HL-60 (cell line): ENCODE data around the gene AGBL4.

Source experiments
- DNase-seq, 2 experiments: peaks; one replicate each; pipeline ENCODE4 v3.0.0-alpha.2; 2010 to 2020; ENCODE audit warnings: low read depth in 1 of 2, low spot score in 1 of 2
- H3K27ac ChIP-seq: fragments of 250-450 bp; sonication (Bioruptor Pico); replicated peaks from 2 replicates; pipeline ENCODE4 v1.5.1; 2020; ENCODE audit warnings: mild to moderate bottlenecking, moderate library complexity
- H3K27me3 ChIP-seq: fragments of 250-450 bp; sonication (Bioruptor Pico); 2 replicates; pipeline ENCODE4 v1.5.1; 2021; ENCODE audit warnings: mild to moderate bottlenecking, moderate library complexity; ENCODE audit not compliant: insufficient read depth, poor library complexity, severe bottlenecking
- H3K4me3 ChIP-seq: replicated peaks from 2 replicates; pipeline ENCODE4 v1.5.1; 2011; ENCODE audit warnings: mild to moderate bottlenecking, control low read depth, low read length; ENCODE audit not compliant: insufficient read depth
- GABPA ChIP-seq: IDR thresholded peaks from 2 replicates; pipeline ENCODE4 v1.6.1; 2012; ENCODE audit warnings: low read depth
- POLR2AphosphoS5 ChIP-seq: IDR thresholded peaks from 2 replicates; pipeline ENCODE4 v1.6.1; 2012; ENCODE audit warnings: low read depth
- SPI1 ChIP-seq: IDR thresholded peaks from 2 replicates; pipeline ENCODE4 v1.6.1; 2012; ENCODE audit warnings: low read depth, mild to moderate bottlenecking, borderline replicate concordance
- TF ChIP-seq, protein P1 (sequence below): IDR thresholded peaks from one replicate; pipeline ENCODE4 v1.5.1; 2011; ENCODE audit warnings: low read length, control low read depth, inconsistent platforms; ENCODE audit not compliant: insufficient read depth
- TF ChIP-seq, protein P2 (sequence below): IDR thresholded peaks from 2 replicates; pipeline ENCODE4 v1.6.1; 2012; ENCODE audit warnings: low read depth; ENCODE audit not compliant: insufficient replicate concordance

Gene AGBL4

DNA sequence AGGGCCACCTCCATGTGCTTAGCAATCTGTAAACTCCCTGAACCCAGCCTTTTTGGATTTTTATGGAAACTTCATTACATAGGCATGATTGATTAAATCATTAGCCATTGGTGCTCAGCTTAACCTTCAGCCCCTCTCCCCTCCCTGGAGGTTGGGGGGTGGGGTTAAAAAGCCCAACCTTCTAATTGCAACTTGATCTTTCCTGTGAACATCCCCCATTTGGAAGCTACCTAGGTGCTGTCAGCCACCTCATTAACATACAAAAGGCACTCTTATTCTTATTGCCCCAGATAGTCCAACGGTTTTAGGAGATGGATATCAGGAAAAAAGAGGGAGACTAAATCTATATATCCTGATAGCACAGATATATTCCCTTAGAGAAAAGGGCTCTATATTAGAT lies 823.0 kb downstream of the AGBL4 start:
- Histone ChIP-seq H3K27me3 (no peaks in the 10 kb centered on the region), H3K4me3 (no peak overlapping the region), H3K27ac (no peak overlapping the region)
- no peak for DNase-seq
- no peak for TF ChIP-seq POLR2AphosphoS5
- TF ChIP-seq GABPA = no peak
- TF ChIP-seq SPI1 = no peak
- TF ChIP-seq, protein P1, sequence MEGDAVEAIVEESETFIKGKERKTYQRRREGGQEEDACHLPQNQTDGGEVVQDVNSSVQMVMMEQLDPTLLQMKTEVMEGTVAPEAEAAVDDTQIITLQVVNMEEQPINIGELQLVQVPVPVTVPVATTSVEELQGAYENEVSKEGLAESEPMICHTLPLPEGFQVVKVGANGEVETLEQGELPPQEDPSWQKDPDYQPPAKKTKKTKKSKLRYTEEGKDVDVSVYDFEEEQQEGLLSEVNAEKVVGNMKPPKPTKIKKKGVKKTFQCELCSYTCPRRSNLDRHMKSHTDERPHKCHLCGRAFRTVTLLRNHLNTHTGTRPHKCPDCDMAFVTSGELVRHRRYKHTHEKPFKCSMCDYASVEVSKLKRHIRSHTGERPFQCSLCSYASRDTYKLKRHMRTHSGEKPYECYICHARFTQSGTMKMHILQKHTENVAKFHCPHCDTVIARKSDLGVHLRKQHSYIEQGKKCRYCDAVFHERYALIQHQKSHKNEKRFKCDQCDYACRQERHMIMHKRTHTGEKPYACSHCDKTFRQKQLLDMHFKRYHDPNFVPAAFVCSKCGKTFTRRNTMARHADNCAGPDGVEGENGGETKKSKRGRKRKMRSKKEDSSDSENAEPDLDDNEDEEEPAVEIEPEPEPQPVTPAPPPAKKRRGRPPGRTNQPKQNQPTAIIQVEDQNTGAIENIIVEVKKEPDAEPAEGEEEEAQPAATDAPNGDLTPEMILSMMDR = no peak
- TF ChIP-seq, protein P2, sequence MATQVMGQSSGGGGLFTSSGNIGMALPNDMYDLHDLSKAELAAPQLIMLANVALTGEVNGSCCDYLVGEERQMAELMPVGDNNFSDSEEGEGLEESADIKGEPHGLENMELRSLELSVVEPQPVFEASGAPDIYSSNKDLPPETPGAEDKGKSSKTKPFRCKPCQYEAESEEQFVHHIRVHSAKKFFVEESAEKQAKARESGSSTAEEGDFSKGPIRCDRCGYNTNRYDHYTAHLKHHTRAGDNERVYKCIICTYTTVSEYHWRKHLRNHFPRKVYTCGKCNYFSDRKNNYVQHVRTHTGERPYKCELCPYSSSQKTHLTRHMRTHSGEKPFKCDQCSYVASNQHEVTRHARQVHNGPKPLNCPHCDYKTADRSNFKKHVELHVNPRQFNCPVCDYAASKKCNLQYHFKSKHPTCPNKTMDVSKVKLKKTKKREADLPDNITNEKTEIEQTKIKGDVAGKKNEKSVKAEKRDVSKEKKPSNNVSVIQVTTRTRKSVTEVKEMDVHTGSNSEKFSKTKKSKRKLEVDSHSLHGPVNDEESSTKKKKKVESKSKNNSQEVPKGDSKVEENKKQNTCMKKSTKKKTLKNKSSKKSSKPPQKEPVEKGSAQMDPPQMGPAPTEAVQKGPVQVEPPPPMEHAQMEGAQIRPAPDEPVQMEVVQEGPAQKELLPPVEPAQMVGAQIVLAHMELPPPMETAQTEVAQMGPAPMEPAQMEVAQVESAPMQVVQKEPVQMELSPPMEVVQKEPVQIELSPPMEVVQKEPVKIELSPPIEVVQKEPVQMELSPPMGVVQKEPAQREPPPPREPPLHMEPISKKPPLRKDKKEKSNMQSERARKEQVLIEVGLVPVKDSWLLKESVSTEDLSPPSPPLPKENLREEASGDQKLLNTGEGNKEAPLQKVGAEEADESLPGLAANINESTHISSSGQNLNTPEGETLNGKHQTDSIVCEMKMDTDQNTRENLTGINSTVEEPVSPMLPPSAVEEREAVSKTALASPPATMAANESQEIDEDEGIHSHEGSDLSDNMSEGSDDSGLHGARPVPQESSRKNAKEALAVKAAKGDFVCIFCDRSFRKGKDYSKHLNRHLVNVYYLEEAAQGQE = no peak

DNA sequence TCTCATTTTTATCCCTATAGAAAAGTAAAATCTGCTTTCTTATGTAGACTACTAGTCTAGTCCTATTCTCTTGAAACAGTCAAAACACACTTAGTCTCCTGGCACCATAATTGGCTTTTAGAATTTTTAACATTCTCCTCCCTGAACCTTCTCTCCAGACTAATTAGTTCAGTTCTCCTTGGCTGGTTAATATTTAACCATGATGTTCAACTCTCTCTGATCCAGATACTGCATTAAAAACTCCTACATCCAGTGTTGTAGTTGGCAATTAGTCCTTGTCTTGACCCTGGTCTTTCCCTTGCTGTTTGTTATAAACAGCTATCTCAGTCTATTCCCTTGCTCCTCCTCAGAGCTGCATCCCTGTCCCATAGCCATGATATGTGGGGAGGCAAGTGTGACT lies 824.2 kb downstream of the AGBL4 start:
- DNase-seq = no peak
- Histone ChIP-seq H3K4me3 (no peak overlapping the region), H3K27me3 (no peaks in the 10 kb centered on the region), H3K27ac (no peak overlapping the region)
- TF ChIP-seq, protein P1 = no peak

DNA sequence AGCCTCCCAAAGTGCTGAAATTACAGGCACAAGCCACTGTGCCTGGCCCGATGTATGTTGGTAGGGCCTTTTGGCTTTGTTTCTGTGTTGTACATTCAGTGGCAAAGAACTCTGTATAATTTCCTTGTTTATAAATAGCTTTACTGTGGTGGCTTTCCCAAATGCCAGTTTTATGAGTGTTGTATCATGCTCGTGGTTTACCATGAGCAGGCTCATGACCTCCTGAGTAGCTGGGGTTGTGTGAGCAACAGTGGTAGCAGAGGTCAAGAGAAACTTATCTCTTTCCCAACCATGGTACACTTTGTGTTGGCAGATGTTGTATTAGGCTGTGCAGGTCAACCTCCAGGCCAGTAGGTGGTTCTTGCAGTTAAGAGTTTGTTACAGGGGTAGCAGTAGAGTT lies 826.7 kb downstream of the AGBL4 start:
- H3K27ac ChIP-seq = no peak overlapping the region
- H3K4me3 ChIP-seq = no peak overlapping the region
- H3K27me3 ChIP-seq = no peaks in the 10 kb centered on the region
- no peak for DNase-seq
- TF ChIP-seq POLR2AphosphoS5 (no peak), SPI1 (no peak), GABPA (no peak)
- TF ChIP-seq, protein P2 = no peak
- TF ChIP-seq, protein P1 = no peak

DNA sequence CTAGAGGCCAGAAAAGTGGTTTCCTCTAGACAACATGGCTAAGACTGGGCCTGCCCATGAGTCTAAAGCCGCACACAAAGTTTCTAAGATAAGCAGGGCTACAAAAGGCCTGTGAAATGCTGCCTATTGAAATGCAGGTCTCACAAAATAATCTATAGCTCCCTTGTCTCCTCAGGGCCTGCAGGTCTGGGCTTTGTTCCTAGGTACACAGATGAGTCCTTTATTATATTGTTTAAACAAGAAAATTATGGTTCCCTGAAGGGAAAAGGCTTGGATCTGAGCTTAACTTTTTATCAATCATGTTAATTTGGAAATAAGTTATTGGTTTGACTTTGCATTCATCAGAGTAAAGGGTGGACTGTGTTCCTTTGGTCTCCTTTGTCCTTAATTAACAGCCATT lies 833.6 kb downstream of the AGBL4 start:
- TF ChIP-seq, protein P1 = no peak
- TF ChIP-seq SPI1 = no peak
- TF ChIP-seq GABPA = no peak
- no peaks in the 10 kb centered on the region for H3K27me3 ChIP-seq
- H3K27ac ChIP-seq = no peak overlapping the region
- DNase-seq = no peak
- no peak overlapping the region for H3K4me3 ChIP-seq
